Spleen (tissue), 11 donors: ENCODE measurements around the gene SLC22A4. TPM values are rescaled to one million over a fixed set of nuclear protein-coding genes. Genes with fewer than 3 reads are reported as not detected.
A peak's percentile ranks its signal among the peaks of the same experiment; 100 is the strongest.

Source experiments
- DNase-seq: peaks from one replicate; pipeline ENCODE4 v3.0.0-alpha.2; 2020
- H3K27ac ChIP-seq, 8 donors: fragments of 200-600 bp; sonication (generic) in 7 of 8; 1 replicate in 4 of 8; 2 replicates in 4 of 8; pipeline versions ENCODE4 v1.5.0 to v1.8.0; 2016 to 2021; ENCODE audit warnings: inconsistent platforms in 4 of 8, mild to moderate bottlenecking in 4 of 8, moderate library complexity in 1 of 8
- H3K27me3 ChIP-seq, 7 donors: fragments of 200-600 bp; sonication (generic) in 6 of 7; replicated peaks in 1 of 7; 1 replicate in 4 of 7; 2 replicates in 3 of 7; pipeline versions ENCODE4 v1.5.0 to v1.8.0; 2016 to 2021; ENCODE audit warnings: inconsistent platforms in 3 of 7, mild to moderate bottlenecking in 1 of 7
- H3K36me3 ChIP-seq, 6 donors: fragments of 200-600 bp; sonication (generic) in 5 of 6; 1 replicate in 4 of 6; 2 replicates in 2 of 6; pipeline versions ENCODE4 v1.5.0 to v1.8.0; 2016 to 2021; ENCODE audit warnings: inconsistent platforms in 2 of 6
- H3K4me1 ChIP-seq, 6 donors: fragments of 200-600 bp; sonication (generic) in 5 of 6; 1 replicate in 3 of 6; 2 replicates in 3 of 6; pipeline versions ENCODE4 v1.5.0 to v1.8.0; 2016 to 2021; ENCODE audit warnings: inconsistent platforms in 3 of 6
- H3K4me3 ChIP-seq, 8 donors: fragments of 200-600 bp; sonication (generic) in 7 of 8; 1 replicate in 4 of 8; 2 replicates in 4 of 8; pipeline versions ENCODE4 v1.5.0 to v1.8.0; 2016 to 2021; ENCODE audit warnings: inconsistent platforms in 4 of 8, mild to moderate bottlenecking in 4 of 8, moderate library complexity in 2 of 8
- H3K9me3 ChIP-seq, 8 donors: fragments of 200-600 bp; sonication (generic) in 7 of 8; 1 replicate in 4 of 8; 2 replicates in 4 of 8; pipeline versions ENCODE4 v1.5.0 to v1.8.0; 2016 to 2021; ENCODE audit warnings: inconsistent platforms in 4 of 8
- CTCF ChIP-seq, 11 experiments: fragments of 200-600 bp in 7 of 11; fragments of 450-650 bp in 4 of 11; sonication (generic) in 4 of 11; IDR thresholded peaks in 8 of 11; conservative IDR thresholded peaks in 3 of 11; 1 replicate in 7 of 11; 2 replicates in 4 of 11; pipeline versions ENCODE4 v1.4.0 to v1.8.0; 2016 to 2021; ENCODE audit warnings: antibody characterized with exemption in 11 of 11, inconsistent platforms in 4 of 11, mild to moderate bottlenecking in 1 of 11
- POLR2A ChIP-seq, 3 donors: fragments of 450-650 bp; IDR thresholded peaks; one replicate each; pipeline ENCODE4 v1.5.1; 2017; ENCODE audit warnings: antibody characterized with exemption in 3 of 3, mild to moderate bottlenecking in 1 of 3
- POLR2AphosphoS5 ChIP-seq, 3 donors: sonication (generic); formaldehyde crosslinking; IDR thresholded peaks; one replicate each; pipeline ENCODE4 v1.5.1; 2017; ENCODE audit warnings: antibody characterized with exemption in 3 of 3
- WGBS, 5 donors: extraction: QIAGEN DNeasy Blood & Tissue Kit in 3 of 5; methylation state at CpG; one replicate each; pipeline versions ENCODE4 v1.1.5 to v1.1.7; 2013 to 2018; 5-methylcytosine and 5-hydroxymethylcytosine counted together
- intact Hi-C: fragments of 100-400 bp; cut with DNase I; formaldehyde crosslinking; loops from one replicate; pipeline ENCODE4 v1.15.0; 2023; ENCODE audit warnings: low total_unique reads
- polyA plus RNA-seq, 3 donors: library from polyadenylated mRNA; stranded (reverse); fragments of 200-250 nt; gene quantifications; one replicate each; pipeline ENCODE4 v1.2.1, GENCODE V29; 2013
- total RNA-seq, 7 donors: library from RNA; depleted of rRNA in 3 of 7; stranded (reverse); fragments of >200 nt in 3 of 7; fragmentation: NEBNext Ultra II Directional in 4 of 7; extraction: Animal tissue kit (Norgen Biotek cat#: 25700) in 4 of 7; gene quantifications; one replicate each; pipeline versions ENCODE4 v1.1.0 to v1.2.1, GENCODE V29; 2016 to 2021
- donor health status: healthy with polysubstance abuse.
- donor health status: DM: no; HTN: no; CAD: no; lungs with moderate emphysema.
- donor health status: DM: no; HTN: no; CAD: no.
- donor health status: Bipolar disorder and iron deficiency.
- donor health status: healthy.
- donor health status: DM: no; HTN: no; CAD: no.
- donor health status: DM: yes; HTN: yes; CAD: no.

The SLC22A4 gene
- total and polyA plus RNA-seq, 10 donors: 0.47 to 25.1 (median 8.5) TPM

GRCh38 chr5:132266836-132267160 lies 27.4 kb upstream of the SLC22A4 start:
- Histone ChIP-seq H3K4me3 (no peak overlapping the region), H3K27ac (no peak overlapping the region), H3K27me3 (peaks cover 0 to 3% (median 0%) of the 10 kb centered on the region in 7 donors), H3K4me1 (peaks cover 3 to 38% (median 13%) of the 10 kb centered on the region in 6 donors), H3K9me3 (no peaks in the 10 kb centered on the region), H3K36me3 (no peaks in the 10 kb centered on the region)
- TF ChIP-seq CTCF (IDR thresholded peaks at IDR 0.05 in 8 of 11, conservative IDR thresholded peaks at IDR 0.05 in 3 of 11) (no peak), POLR2AphosphoS5 (IDR thresholded peaks at IDR 0.05) (no peak), POLR2A (IDR thresholded peaks at IDR 0.05) (no peak)
- WGBS, 5 donors: 80 to 100% (median 97%) methylated on average over 1 of the region's 1 CpG; no CpG with 5 or more reads in 1 of the 5 donors
- DNase-seq: peak; percentile 45
- intact Hi-C loops: no loop called here

- Histone ChIP-seq H3K36me3 (no peaks in the 10 kb centered on the region), H3K27me3 (peaks cover 0 to 3% (median 0%) of the 10 kb centered on the region in 7 donors), H3K27ac (no peak overlapping the region), H3K9me3 (no peaks in the 10 kb centered on the region), H3K4me3 (no peak overlapping the region), H3K4me1 (peaks cover 3 to 41% (median 14%) of the 10 kb centered on the region in 6 donors)
- peak; percentile 47 for DNase-seq
- TF ChIP-seq CTCF (IDR thresholded peaks at IDR 0.05 in 8 of 11, conservative IDR thresholded peaks at IDR 0.05 in 3 of 11) (no peak), POLR2AphosphoS5 (IDR thresholded peaks at IDR 0.05) (no peak), POLR2A (IDR thresholded peaks at IDR 0.05) (no peak)
- intact Hi-C loops: no loop called here
Observed at GRCh38 chr5:132267166-132267739, 26.9 kb upstream of the SLC22A4 start.

GRCh38 chr5:132267931-132268768 lies 26.0 kb upstream of the SLC22A4 start:
- intact Hi-C loops: no loop called here

More at GRCh38 chr5:132267931-132268768, 26.0 kb upstream of the SLC22A4 start:
- Histone ChIP-seq H3K36me3 (no peaks in the 10 kb centered on the region), H3K4me1 (peaks cover 3 to 49% (median 19%) of the 10 kb centered on the region in 6 donors), H3K27me3 (peaks cover 0 to 4% (median 0%) of the 10 kb centered on the region in 7 donors), H3K4me3 (no peak overlapping the region), H3K27ac (no peak overlapping the region), H3K9me3 (no peaks in the 10 kb centered on the region)
- TF ChIP-seq POLR2AphosphoS5 (IDR thresholded peaks at IDR 0.05) (no peak), CTCF (IDR thresholded peaks at IDR 0.05 in 8 of 11, conservative IDR thresholded peaks at IDR 0.05 in 3 of 11) (no peak)
- WGBS, 5 donors: 69 to 76% (median 72%) methylated on average over 2 to 6 of the region's 6 CpGs
- peak; percentile 58 for DNase-seq
